SK-N-SH treated with all-trans-retinoic acid at 6 μM for 48 hours (cell line): ENCODE data around the gene PSME3.
"Not testable (repeated sequence)": the region's sequence is repeated elsewhere in the genome, so short reads cannot be mapped to it uniquely, and the experiment has no call there.

ENCODE experiments used
- CREB5 ChIP-seq: fragments of 250-450 bp; sonication (Bioruptor Pico); IDR thresholded peaks from 2 replicates; pipeline ENCODE4 v1.5.1; 2020; ENCODE audit warnings: low read depth, mild to moderate bottlenecking, moderate library complexity
- CSRNP3 ChIP-seq: fragments of 250-450 bp; sonication (Bioruptor Pico); IDR thresholded peaks from 2 replicates; pipeline ENCODE4 v1.5.1; 2021; ENCODE audit warnings: mild to moderate bottlenecking, moderate library complexity
- ISL1 ChIP-seq: fragments of 250-450 bp; sonication (Bioruptor Pico); IDR thresholded peaks from 2 replicates; pipeline ENCODE4 v2.1.2; 2022; ENCODE audit warnings: mild to moderate bottlenecking, moderate library complexity
- PATZ1 ChIP-seq: fragments of 250-450 bp; sonication (Bioruptor Pico); IDR thresholded peaks from 2 replicates; pipeline ENCODE4 v1.8.0; 2020; ENCODE audit warnings: mild to moderate bottlenecking, moderate library complexity, borderline replicate concordance
- TCF4 ChIP-seq: fragments of 250-450 bp; sonication (Bioruptor Pico); IDR thresholded peaks from 2 replicates; pipeline ENCODE4 v1.8.0; 2021; ENCODE audit warnings: mild to moderate bottlenecking, moderate library complexity, borderline replicate concordance
- ZC3H10 ChIP-seq: fragments of 250-450 bp; sonication (Bioruptor Pico); IDR thresholded peaks from 2 replicates; pipeline ENCODE4 v1.5.1; 2021; ENCODE audit warnings: mild to moderate bottlenecking, moderate library complexity
- ZFP3 ChIP-seq: fragments of 250-450 bp; sonication (Bioruptor Pico); IDR thresholded peaks from 2 replicates; pipeline ENCODE4 v1.5.0; 2020; ENCODE audit warnings: mild to moderate bottlenecking, moderate library complexity
- ZFP30 ChIP-seq: fragments of 450-650 bp; formaldehyde crosslinking; IDR thresholded peaks from 2 replicates; pipeline ENCODE4 v1.5.0; 2022; ENCODE audit warnings: mild to moderate bottlenecking, moderate library complexity
- ZNF565 ChIP-seq: fragments of 450-650 bp; formaldehyde crosslinking; conservative IDR thresholded peaks from 2 replicates; pipeline ENCODE4 v1.5.0; 2020; ENCODE audit warnings: low read depth, mild to moderate bottlenecking, moderate library complexity

DNA sequence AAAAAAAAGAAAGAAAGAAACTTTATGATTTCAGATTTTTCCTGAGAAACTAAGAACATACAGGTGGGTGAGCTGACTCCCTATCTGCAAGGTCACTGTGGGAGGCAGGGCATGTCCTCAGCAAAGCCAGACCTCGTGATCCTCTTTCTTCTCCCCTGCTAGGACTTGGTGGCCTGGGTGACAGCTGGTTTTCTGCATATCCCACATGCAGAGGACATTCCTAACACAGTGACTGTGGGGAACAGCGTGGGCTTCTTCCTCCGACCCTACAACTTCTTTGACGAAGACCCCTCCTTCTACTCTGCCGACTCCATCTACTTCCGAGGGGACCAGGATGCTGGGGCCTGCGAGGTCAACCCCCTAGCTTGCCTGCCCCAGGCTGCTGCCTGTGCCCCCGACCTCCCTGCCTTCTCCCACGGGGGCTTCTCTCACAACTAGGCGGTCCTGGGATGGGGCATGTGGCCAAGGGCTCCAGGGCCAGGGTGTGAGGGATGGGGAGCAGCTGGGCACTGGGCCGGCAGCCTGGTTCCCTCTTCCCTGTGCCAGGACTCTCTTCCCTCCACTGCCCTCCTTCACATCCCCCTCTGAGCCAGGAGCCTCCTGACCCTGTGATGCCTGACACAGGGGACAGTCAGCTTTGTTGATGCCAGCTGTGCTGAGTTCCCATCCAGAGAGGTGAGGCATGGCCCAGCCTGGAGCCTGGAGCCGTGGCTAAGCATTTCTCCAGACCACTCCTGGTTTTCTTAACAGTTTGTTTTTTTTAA lies 40.9 kb downstream of the PSME3 start:
- TF ChIP-seq ZFP30 (CRISPR knock-in tag); PATZ1 (CRISPR knock-in tag); CREB5 (CRISPR knock-in tag); ZNF565; ISL1 (CRISPR knock-in tag); ZFP3 (CRISPR knock-in tag); CSRNP3 (CRISPR knock-in tag); ZC3H10 (CRISPR knock-in tag); TCF4 (CRISPR knock-in tag): not testable (repeated sequence)
